Activated CD4-positive, alpha-beta T cell treated with anti-CD3 and anti-CD28 coated beads for 48 hours (primary cell): Measurements from ENCODE around the gene FDXACB1.
"Not testable (repeated sequence)": the region's sequence is repeated elsewhere in the genome, so short reads cannot be mapped to it uniquely, and the experiment has no call there.

Experiments used
- DNase-seq: peaks from one replicate; pipeline ENCODE4 v3.0.0-alpha.2; 2020

Gene FDXACB1

DNA sequence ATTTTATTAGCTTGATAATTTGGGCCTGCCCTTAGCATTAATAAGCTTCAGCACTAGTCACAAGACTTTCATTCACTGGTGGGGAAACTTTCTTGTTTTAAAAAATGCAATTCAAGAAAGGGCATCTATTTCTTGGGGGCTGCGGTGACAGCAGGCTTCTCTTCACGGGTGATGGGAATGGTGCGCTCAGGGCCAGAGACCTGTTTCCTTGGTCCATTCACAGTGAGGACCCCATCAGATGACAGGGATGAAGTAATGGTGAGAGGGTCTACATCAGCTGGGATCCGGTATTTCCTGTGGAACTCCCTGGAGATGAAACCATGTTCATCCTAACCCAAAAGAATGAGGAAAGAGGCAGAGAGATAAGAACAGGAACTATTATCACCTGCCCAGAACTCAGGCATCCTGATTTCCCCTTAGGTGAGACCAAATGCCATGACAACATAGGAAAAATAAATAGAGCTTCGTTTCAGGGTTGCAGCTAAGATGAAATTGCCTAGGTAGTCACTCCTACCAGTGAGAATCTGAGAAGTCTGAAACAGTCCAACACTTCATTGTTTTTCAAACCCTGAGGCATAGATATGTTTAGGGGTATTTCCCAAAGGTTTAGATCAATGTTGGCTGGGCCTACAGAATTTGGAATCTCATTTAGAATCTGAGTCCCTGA lies 29.8 kb upstream of the FDXACB1 start:
- DNase-seq = no peak

DNA sequence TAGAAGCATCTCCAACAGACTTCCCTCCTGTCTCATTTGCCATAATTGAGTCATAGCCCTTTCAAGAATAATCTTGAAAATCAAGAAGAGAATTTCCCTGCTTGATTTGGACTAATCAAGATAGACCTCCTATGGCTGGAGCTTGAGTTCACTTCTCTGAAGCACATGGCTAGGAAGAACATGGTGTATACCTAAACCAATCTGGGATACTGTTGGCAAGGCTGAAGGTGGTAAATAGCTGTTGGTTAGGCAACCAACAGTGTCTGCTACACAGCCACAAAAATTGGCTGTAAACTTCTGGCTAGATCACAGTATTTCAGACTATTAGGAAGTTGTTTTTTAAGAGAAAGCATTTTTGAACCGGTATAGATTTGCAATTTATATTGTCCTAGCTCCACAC lies 27.7 kb upstream of the FDXACB1 start:
- no peak for DNase-seq

DNA sequence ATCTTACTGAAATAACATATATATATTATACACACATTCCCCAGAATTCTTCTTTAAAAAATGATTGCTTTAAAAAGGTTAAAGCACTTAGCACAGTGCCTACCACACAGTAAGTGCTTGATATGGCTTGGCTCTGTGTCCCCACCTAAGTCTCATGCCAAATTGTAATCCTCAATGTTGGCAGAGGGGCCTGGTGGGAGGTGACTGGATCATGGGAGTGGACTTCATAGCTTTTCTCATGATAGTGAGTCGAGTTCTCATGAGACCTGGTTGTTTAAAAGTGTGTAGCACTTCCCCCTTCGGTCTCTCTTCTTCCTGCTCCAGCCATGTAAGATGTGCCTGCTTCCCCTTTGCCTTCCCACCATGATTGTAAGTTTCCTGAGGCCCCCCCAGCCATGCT lies 26.4 kb upstream of the FDXACB1 start:
- DNase-seq = no peak

DNA sequence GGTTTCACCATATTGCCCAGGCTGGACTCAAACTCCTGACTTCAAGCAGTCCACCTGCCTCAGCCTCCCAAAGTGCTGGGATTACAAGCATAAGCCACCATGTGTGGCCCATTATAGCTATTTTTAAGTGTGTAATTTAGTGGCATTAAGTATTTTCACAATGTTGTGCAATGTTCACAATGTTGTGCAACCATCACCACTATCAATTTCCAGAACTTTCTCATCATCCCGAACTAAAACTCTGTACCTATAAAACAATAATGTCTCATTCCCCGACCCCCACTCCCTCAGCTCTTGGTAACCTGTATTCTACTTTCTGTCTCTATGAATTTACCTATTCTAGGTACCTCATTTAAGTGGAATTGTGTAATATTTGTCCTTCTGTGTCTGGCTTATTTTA lies 7.9 kb upstream of the FDXACB1 start:
- DNase-seq = no peak

DNA sequence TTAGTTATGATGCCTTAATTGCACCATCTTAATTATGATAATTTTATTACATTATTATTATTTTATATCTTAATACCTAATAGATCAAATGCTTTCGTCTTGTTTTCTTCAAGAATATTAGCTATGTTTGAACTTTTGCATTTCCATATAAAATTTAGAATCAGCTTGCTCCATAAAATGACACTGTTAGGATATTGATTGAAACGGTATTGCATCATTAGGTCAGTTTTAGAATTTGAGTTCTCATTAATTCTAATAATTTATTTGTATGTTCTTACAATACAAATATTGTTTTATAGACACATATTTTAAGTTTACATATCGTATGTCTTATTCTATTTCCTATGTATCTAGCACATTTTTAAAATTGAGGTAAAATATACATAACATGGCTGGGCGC lies 7.1 kb upstream of the FDXACB1 start:
- no peak for DNase-seq

DNA sequence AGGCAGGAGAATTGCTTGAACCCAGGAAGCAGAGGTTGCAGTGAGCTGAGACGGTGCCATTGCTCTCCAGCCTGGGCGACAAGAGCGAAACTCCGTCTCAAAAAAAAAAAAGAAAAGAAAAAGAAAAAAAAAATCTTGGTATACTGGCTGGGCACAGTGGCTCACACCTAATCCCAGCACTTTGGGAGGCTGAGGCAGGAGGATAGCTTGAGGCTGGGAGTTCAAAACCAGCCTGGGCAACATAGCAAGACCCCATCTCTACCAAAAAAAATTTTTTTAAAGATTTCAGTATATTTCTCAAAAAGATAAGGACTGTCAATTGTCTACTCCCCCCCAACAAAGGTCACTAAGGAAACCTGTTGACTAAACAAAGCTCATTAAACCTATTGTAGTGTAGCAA lies 6.1 kb upstream of the FDXACB1 start:
- not testable (repeated sequence) for DNase-seq

DNA sequence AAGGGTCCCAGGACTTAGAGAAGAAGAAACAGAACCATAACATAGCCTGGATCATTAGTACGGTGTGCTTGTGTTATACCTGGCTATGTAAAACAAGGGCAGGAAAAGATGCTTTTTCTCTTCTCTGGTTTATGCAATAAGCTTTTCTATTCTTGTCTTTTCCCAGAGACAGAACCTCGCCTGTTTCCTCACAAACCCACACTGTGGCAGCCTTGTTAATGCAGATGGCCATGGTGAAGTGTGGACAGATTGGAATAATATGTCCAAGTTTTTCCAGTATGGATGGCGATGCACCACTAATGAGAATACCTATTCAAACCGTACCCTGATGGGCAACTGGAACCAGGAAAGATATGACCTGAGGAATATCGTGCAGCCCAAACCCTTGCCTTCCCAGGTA lies 3.2 kb upstream of the FDXACB1 start:
- DNase-seq = no peak

DNA sequence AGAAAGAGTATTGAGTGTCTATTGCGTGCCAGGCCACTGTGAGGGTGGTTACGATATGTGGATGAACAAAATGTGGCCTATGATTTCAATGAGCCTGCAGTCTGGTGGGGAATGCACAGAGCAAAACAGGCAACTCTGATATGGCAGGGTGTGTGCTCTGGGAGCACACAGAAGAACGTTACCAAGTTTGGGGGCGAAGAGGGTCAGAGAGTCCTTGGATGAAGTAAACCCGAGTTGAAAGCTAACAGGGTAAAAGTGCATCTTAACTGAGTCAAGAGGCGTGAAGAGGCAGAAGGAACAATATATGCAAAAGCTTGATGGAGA lies 634 bp upstream of the FDXACB1 start:
- no peak for DNase-seq

DNA sequence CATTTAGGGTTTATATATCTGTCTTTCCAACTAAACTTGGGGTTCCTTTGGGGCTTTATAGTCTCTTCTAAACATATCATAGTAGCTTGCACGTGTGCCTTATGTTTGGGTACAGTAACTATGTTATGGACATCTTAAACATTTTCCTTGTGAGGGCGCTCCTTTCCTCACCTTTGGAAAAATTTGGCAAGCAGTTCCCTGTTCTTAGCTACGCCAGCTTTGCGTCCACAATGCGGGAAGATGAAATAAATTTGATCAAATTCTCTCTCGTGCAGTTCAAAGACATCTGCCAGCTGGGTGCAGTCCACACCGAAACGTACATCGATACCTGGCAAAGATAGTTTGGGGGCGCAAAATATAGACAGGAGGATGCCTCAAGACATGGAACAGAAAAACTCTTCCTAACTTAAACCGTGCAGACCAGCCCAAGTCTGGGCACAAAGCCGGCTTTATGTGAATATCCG lies 548 bp downstream of the FDXACB1 start:
- DNase-seq = no peak

DNA sequence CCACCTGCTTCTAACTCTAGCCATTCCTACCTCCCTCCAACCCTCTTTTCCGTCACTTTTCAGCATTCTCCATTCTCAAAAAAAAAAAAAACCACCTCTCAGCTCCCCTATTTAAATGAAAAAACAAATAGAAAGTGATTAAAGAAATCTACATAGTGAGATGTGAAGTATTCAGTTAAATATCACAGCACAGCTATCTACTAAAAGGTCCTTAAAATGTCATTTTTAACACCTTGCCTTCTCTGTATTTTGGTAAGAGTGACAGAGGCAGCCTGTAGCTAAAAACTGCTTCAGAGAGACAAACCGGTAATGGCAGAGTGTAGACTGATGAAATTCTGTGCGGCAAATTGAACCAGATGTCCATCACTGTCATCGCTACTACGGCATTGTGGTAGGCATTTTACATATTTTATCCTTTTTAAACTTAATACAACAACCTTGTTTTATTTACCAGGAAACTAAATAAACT lies 7.2 kb downstream of the FDXACB1 start:
- DNase-seq = no peak

DNA sequence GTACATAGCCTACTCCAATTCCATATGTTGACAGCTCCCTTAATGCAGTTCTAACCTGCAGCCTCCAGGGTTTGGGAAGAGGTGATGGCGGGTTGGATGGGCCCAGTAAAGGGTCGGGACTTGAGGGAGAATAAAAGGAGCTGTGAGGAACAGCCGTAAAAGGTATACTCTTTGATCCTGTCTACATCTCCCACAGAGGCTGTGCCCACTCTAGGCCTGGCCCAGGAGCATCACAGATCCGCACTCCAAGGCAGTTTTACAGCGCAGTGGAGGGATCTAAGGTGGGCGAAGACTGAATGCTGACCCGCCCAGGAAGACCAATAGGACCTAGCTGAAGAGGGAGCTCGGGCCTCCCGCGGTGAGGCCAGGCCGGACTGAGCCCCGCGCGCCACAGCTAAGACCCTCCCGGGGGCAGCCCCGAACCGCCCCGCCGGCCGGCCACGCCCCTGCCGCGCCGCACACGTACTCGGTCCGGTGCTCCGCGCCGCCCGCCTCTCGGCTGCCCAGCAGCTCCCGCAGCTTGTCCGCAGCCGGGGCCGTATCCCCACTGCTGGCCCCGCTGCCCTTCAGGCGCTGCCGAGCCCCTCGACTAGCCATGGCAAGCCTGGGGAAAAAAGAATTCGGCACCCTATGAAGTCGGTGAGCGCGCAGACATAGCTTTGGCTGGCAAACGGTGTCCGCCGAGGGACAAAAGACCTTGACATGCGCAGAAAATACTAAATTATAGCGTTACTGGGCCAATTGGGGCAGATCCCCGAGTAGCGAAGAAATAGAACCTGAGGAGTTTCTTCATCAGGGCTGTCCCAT lies 7.9 kb downstream of the FDXACB1 start, which contains the start of gene ALG9:
Gene ALG9 (minus strand): TSS at position 696 of the 807 bp plus-strand sequence. CDS start 99 bp downstream, at position 597.
- DNase-seq = peak; percentile 92

DNA sequence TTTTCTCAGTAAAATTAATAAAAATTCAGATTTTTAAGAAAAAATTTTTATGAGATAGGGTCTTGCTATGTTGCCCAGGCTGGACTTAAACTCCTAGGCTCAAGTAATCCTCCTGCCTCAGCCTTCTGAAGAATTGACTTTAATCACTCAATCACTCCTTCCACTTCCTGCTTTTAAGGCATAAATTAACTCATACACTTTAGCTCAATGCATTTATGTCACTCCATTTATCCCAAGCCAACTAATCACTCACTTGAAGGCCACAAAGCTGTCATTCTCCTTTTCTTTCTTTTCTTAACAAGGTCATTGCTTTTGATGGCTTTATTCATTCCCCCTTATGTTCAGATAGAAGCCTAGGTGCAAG lies 8.5 kb downstream of the FDXACB1 start:
- no peak for DNase-seq

DNA sequence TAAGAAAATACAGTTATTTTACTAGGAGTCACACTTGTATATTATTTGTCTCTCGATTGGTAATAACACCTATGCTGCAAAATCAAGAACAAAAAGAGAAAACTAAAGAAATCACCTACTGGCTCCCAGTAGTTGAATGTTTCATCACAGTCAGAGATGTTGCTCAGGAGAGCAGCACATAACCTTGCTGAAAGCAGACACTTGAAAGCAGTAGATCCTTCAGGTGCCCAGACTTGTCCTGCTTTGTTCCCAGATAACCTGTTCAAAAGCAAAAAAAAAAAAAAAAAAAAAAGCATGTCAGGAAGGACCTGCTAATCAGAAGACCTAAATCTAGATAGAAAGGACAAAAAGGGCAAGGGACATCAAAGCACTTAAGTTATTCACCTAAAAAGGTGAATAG lies 8.9 kb downstream of the FDXACB1 start:
- DNase-seq = no peak

DNA sequence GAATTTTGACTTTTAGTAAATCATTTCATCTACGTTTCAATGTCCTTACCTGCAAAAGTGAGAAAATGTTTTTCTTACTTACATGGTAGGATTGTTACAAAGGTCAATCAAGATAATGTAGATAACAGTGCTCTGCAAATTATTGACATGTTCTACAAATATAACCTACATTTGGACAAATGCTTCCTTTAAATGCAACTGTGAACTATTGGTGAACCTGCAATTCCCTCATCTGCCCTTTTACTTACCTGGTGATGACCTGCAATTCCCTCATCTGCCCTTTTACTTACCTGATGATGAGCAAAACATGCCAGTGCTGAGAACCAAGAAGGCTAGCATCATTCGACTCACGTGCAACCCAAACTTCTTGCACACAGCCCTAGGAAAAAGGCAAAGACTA lies 18.7 kb downstream of the FDXACB1 start:
- no peak for DNase-seq

DNA sequence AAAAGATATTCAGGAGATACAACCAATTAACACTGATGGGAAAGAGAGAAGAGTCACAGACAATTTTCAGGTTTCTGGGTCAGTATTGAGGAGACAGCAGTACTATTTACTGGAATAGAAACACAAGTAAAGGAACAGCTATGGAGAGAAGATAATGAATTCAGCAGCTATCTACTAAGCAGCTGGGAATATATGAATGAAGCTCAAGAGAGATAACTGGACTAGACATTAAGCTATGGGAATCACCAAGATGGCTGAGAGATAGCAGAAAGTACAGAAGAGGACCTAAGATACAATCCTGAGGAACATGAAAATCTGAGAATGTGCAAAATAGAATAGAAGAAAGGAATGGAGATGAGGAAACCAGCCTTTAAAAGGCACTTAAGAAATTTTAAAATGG lies 23.5 kb downstream of the FDXACB1 start:
- DNase-seq = no peak

DNA sequence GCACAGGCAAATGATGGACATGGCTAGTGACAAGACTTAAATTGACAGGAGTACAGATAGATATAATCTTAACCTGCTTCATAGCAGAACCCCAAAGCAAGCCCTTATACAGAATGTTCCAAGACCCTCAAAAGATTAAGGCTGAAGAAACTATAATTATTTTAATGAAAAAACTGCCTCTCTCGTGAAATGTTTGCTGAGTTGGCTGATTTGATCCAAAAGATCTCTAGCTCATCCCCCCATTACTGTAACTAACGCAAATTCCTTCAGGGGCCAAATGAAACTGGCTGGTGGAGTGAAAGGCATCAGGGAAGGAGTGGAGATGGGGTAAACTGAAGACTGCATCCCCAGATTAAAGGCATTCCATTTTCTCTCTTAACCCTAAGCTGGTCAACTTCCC lies 26.9 kb downstream of the FDXACB1 start:
- DNase-seq = no peak

DNA sequence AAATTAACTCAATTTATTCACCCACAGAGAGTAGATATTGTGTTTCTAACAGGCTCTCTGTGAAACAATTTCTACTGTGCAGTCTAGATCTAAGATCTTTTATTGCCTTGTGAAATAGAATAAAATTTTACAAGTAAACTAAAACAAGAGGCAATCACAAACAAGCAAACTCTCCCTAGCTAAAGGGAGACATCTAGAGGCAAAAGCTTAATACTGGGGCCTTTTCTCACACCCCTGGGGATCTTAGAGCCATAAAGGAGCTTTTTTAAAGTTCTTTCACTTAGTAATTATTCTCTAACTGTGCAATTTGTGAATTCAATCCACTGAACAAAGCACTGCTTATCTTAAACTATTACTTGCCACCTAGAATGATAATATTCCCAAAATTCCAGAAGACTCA lies 27.3 kb downstream of the FDXACB1 start:
- no peak for DNase-seq

DNA sequence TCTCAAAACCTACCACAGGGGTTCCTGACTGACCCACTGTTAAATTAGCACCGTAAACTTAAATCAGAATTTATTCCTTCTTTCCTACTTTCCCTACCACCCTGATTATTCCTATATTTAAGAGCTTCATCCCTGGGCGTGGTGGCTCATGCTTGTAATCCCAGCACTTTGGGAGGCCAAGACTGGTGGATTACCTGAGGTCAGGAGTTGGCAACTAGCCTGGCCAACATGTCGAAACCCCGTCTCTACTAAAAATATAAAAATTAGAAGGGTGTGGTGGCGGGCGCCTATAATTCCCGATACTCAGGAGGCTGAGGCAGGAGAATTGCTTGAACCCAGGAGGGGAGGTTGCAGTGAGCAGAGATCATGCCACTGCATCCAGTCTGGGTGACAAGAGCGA lies 27.9 kb downstream of the FDXACB1 start:
- DNase-seq = no peak

DNA sequence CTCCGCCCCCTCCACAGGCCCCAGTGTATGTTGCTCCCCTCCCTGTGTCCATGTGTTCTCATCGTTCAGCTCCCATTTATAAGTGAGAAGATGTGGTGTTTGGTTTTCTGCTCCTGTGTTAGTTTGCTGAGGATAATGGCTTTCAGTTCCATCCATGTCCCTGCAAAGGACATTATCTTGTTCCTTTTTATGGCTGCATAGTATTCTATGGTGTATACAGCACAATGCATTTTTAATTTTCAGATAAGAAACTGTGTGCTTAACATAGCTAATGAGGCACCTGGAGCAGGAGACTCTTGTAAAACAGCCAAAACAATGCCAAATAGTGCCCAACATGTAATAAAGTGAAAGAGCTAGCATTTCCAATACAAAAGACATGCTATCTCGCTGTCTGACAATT lies 29.3 kb downstream of the FDXACB1 start:
- no peak for DNase-seq

DNA sequence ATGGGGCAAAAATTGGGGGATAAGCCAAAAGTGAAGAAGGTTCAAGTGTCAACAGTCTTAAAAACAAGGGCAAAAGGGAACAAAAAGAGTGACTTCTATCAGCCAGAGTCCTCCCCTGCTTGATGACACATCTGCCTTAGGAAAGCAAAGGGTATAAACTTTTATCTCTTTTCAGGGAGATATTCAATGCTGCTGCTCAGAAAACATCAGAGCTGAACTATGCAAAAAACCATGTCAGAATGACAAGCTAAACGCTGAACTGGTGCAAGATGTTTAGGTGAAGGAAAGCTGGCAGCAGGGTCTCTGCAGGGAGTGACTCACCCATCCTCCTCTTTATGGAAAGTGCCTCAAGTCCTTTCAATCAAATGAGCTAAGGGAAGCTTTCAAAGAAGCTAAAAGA lies 32.3 kb downstream of the FDXACB1 start:
- DNase-seq = no peak

DNA sequence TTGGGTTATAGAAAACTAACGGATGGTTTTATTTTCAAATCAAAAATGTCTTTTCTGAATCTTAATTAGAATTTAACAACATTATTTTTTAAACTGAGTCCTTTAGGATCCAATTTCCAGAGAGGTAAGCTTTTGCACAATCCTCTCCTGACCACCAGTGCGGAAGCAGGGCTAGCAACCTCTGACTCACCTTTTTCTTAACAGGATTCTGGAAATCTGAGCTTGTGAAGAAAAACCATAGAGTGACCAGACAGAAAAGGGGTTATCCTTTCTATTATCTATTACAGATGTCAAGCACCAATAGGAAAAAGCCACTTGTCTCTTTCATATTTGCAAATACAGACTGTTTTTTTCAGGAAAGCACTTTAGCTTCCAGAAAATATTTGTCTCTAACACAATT lies 32.9 kb downstream of the FDXACB1 start:
- DNase-seq = no peak

DNA sequence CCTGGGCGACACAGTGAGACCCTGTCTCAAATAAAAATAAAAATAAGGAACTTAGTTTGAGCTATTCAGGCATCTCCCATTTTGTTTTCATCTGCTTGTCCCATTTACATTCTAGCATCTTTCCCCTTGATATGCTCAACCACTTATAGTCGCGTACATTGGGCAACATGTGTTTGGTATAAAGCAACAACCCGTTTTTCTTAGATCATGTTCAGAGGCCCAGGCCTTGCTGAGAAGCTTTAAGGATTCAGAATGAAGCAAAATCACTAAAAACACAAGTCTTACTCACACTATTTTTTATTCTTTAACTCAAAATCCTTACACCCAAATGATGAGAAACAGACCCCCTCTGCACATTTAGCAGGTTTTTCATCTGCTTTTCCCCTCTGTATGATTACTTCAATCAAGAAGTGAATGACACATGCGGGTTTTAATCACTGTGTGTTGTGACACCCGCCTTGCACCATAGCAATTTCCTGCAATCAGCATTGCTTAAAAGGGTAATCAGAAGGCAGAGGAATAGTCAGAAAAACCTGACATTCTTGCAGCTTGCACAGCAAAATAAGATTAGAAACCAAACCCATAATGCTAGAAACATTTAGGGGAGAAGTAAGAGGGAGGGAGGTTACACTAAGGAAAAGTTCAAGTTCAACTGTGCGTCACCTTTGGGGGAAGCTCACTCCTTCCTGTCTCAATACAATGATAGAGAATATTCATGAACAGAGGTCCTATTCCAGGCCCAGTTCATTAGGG lies 33.5 kb downstream of the FDXACB1 start:
- no peak for DNase-seq

DNA sequence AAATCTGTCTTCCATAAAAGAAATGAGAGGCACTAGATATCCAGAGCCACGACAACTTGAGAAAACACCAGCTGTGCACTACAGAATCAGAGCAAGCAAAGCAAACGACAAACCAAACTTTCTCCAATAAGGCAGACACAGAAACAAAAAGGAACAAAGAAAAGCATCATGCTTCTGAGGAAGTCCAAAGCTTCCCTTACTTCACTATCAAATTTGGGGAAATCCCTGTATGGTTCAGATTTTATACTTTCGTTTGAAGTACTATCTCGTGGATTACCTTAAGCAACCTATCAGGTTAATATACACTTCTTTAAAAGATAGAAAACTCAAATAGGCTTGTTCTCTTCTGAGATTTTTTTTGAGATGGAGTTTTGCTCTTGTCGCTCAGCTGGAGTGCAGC lies 35.3 kb downstream of the FDXACB1 start:
- no peak for DNase-seq
